ENCODE data around the gene LRMDA. TPM values are rescaled to one million over a fixed set of nuclear protein-coding genes. Genes with fewer than 3 reads are reported as not detected.

LRMDA gene
- polyA plus RNA-seq, 2 of the 4 experiments (the other 2 are of a cell fraction) = 4.6 to 5.2 TPM

- POLR2A ChIA-PET = no interaction called here
- WGBS (ENCODE audit: missing lambda C conversion rate) = 56% methylated on average over 9 of the region's 9 CpGs
- no peak for ATAC-seq
- CTCF ChIA-PET = interaction anchor here (0.6 kb wide), 1 partner anchor 37 kb away, joined by 5 read pairs; no protein-coding TSS in a partner anchor
- H3K4me2 ChIP-seq = no peak overlapping the region
- FAIRE-seq = no peak
- TF ChIP-seq E2F6 (IDR thresholded peaks at IDR 0.05; ENCODE audit: borderline replicate concordance, low read depth) (no peak), JUN (IDR thresholded peaks at IDR 0.05) (no peak), ZSCAN20 (CRISPR knock-in tag; IDR thresholded peaks at IDR 0.05) (no peak), NR3C1 (IDR thresholded peaks at IDR 0.05) (no peak), EHMT2 (IDR thresholded peaks at IDR 0.05; ENCODE audit: low read depth) (no peak), FOXS1 (CRISPR knock-in tag; IDR thresholded peaks at IDR 0.05) (no peak), ZFP36 (IDR thresholded peaks at IDR 0.05; ENCODE audit: borderline replicate concordance, partially characterized antibody) (no peak), USF2 (IDR thresholded peaks at IDR 0.05) (no peak), RARB (CRISPR knock-in tag; IDR thresholded peaks at IDR 0.05) (no peak), BCL3 (IDR thresholded peaks at IDR 0.05) (no peak), ZC3H11A (IDR thresholded peaks at IDR 0.05) (no peak)
- H3K27ac ChIP-seq = no peak overlapping the region
- H3K4me1 ChIP-seq = no peaks in the 10 kb centered on the region
- H3K4me3 ChIP-seq = no peak overlapping the region
- DNase-seq (ENCODE audit: low read depth in 1 of 2, low spot score in 1 of 2) = no peak
- H3K9me3 ChIP-seq = no peaks in the 10 kb centered on the region
These were observed 744.2 kb downstream of the LRMDA start for GRCh38 chr10:76175533-76176165.

GRCh38 chr10:76176166-76176550 is 744.7 kb downstream of the LRMDA start:
- no peaks in the 10 kb centered on the region for H3K9me3 ChIP-seq
- H3K4me1 ChIP-seq = no peaks in the 10 kb centered on the region
- CTCF ChIA-PET = interaction anchor here (0.6 kb wide), 1 partner anchor 36 kb away, joined by 5 read pairs; no protein-coding TSS in a partner anchor
- H3K27ac ChIP-seq = no peak overlapping the region
- DNase-seq (ENCODE audit: low read depth in 1 of 2, low spot score in 1 of 2) (no peak), FAIRE-seq (no peak), ATAC-seq (no peak)
- 90% methylated on average over 9 of the region's 9 CpGs for WGBS (ENCODE audit: missing lambda C conversion rate)
- POLR2A ChIA-PET = no interaction called here
- no peak for TF ChIP-seq NR3C1 (IDR thresholded peaks at IDR 0.05)
- no peak for TF ChIP-seq RARB (CRISPR knock-in tag; IDR thresholded peaks at IDR 0.05)
- TF ChIP-seq HMGXB4 (CRISPR knock-in tag; IDR thresholded peaks at IDR 0.05; ENCODE audit: borderline replicate concordance) = no peak
- no peak for TF ChIP-seq CBX8 (IDR thresholded peaks at IDR 0.05)
- no peak for TF ChIP-seq CTCF (IDR thresholded peaks at IDR 0.05)
- no peak for TF ChIP-seq CHD4 (IDR thresholded peaks at IDR 0.05; ENCODE audit: borderline replicate concordance)
- no peak for TF ChIP-seq EHF (CRISPR knock-in tag; IDR thresholded peaks at IDR 0.05)
- TF ChIP-seq RNF2 (IDR thresholded peaks at IDR 0.05; ENCODE audit: borderline replicate concordance, low read depth) = no peak
- no peak for TF ChIP-seq HOXB13 (CRISPR knock-in tag; IDR thresholded peaks at IDR 0.05; ENCODE audit: low read depth)
- TF ChIP-seq E2F6 (IDR thresholded peaks at IDR 0.05; ENCODE audit: borderline replicate concordance, low read depth) = no peak
- TF ChIP-seq PHF8 (IDR thresholded peaks at IDR 0.05; ENCODE audit: borderline replicate concordance, low read depth) = no peak
- no peak for TF ChIP-seq RCOR1 (IDR thresholded peaks at IDR 0.05; ENCODE audit: low read depth, low read length)
- TF ChIP-seq MAFK (IDR thresholded peaks at IDR 0.05; ENCODE audit: partially characterized antibody) = no peak
- no peak for TF ChIP-seq CHD2 (IDR thresholded peaks at IDR 0.05; ENCODE audit: low read length, partially characterized antibody)
- TF ChIP-seq FOSB (CRISPR knock-in tag; IDR thresholded peaks at IDR 0.05) = no peak
- TF ChIP-seq CBX2 (IDR thresholded peaks at IDR 0.05; ENCODE audit: borderline replicate concordance, low read depth) = no peak
- no peak for TF ChIP-seq NFE2L2 (conservative IDR thresholded peaks at IDR 0.05; ENCODE audit: low read length)
- no peak for TF ChIP-seq ZFP36 (IDR thresholded peaks at IDR 0.05; ENCODE audit: borderline replicate concordance, partially characterized antibody)
- no peak for TF ChIP-seq HOXA7 (CRISPR knock-in tag; IDR thresholded peaks at IDR 0.05)
- no peak overlapping the region for H3K4me3 ChIP-seq
- H3K4me2 ChIP-seq = no peak overlapping the region

Measured in A549 (cell line).